HL-60 (cell line): ENCODE results near the gene PSMD14.

ENCODE experiments used
- DNase-seq, 2 experiments: peaks; one replicate each; pipeline ENCODE4 v3.0.0-alpha.2; 2010 to 2020; ENCODE audit warnings: low read depth in 1 of 2, low spot score in 1 of 2
- H3K27ac ChIP-seq: fragments of 250-450 bp; sonication (Bioruptor Pico); replicated peaks from 2 replicates; pipeline ENCODE4 v1.5.1; 2020; ENCODE audit warnings: mild to moderate bottlenecking, moderate library complexity
- H3K27me3 ChIP-seq: fragments of 250-450 bp; sonication (Bioruptor Pico); 2 replicates; pipeline ENCODE4 v1.5.1; 2021; ENCODE audit warnings: mild to moderate bottlenecking, moderate library complexity; ENCODE audit not compliant: insufficient read depth, poor library complexity, severe bottlenecking
- H3K4me3 ChIP-seq: replicated peaks from 2 replicates; pipeline ENCODE4 v1.5.1; 2011; ENCODE audit warnings: mild to moderate bottlenecking, control low read depth, low read length; ENCODE audit not compliant: insufficient read depth
- CTCF ChIP-seq: IDR thresholded peaks from one replicate; pipeline ENCODE4 v1.5.1; 2011; ENCODE audit warnings: low read length, control low read depth, inconsistent platforms; ENCODE audit not compliant: insufficient read depth
- GABPA ChIP-seq: IDR thresholded peaks from 2 replicates; pipeline ENCODE4 v1.6.1; 2012; ENCODE audit warnings: low read depth
- POLR2AphosphoS5 ChIP-seq: IDR thresholded peaks from 2 replicates; pipeline ENCODE4 v1.6.1; 2012; ENCODE audit warnings: low read depth
- REST ChIP-seq: IDR thresholded peaks from 2 replicates; pipeline ENCODE4 v1.6.1; 2012; ENCODE audit warnings: low read depth; ENCODE audit not compliant: insufficient replicate concordance
- SPI1 ChIP-seq: IDR thresholded peaks from 2 replicates; pipeline ENCODE4 v1.6.1; 2012; ENCODE audit warnings: low read depth, mild to moderate bottlenecking, borderline replicate concordance

PSMD14 gene

GRCh38 chr2:161438598-161438997 is 130.4 kb downstream of the PSMD14 start:
- no peak for DNase-seq

GRCh38 chr2:161445097-161445496 is 136.9 kb downstream of the PSMD14 start:
- no peak for TF ChIP-seq POLR2AphosphoS5
- no peak for TF ChIP-seq GABPA
- no peak for TF ChIP-seq SPI1
- no peak for TF ChIP-seq REST
- TF ChIP-seq CTCF = no peak
- Histone ChIP-seq H3K4me3 (no peak overlapping the region), H3K27me3 (no peaks in the 10 kb centered on the region), H3K27ac (no peak overlapping the region)
- no peak for DNase-seq

More at GRCh38 chr2:161438598-161438997, 130.4 kb downstream of the PSMD14 start:
- TF ChIP-seq CTCF = no peak
- no peak for TF ChIP-seq GABPA
- TF ChIP-seq POLR2AphosphoS5 = no peak
- no peak for TF ChIP-seq REST
- no peak for TF ChIP-seq SPI1
- Histone ChIP-seq H3K4me3 (no peak overlapping the region), H3K27me3 (no peaks in the 10 kb centered on the region), H3K27ac (no peak overlapping the region)

- TF ChIP-seq REST (no peak), GABPA (no peak), CTCF (no peak), SPI1 (no peak), POLR2AphosphoS5 (no peak)
- Histone ChIP-seq H3K4me3 (no peak overlapping the region), H3K27ac (no peak overlapping the region), H3K27me3 (no peaks in the 10 kb centered on the region)
- no peak for DNase-seq
Measured at GRCh38 chr2:161448431-161448830, 140.2 kb downstream of the PSMD14 start.
